ENCODE measurements around the gene PPIF. TPM values are rescaled to one million over a fixed set of nuclear protein-coding genes. Genes with fewer than 3 reads are reported as not detected.

PPIF gene
- total RNA-seq, 1 experiment from 2014 or later = 58.3 TPM

- no peak for DNase-seq (ENCODE audit: low spot score)
Measured at GRCh38 chr10:79386637-79387465, 39.6 kb downstream of the PPIF start.

GRCh38 chr10:79387466-79387973, 40.3 kb downstream of the PPIF start:
- no peak for DNase-seq (ENCODE audit: low spot score)

DNA sequence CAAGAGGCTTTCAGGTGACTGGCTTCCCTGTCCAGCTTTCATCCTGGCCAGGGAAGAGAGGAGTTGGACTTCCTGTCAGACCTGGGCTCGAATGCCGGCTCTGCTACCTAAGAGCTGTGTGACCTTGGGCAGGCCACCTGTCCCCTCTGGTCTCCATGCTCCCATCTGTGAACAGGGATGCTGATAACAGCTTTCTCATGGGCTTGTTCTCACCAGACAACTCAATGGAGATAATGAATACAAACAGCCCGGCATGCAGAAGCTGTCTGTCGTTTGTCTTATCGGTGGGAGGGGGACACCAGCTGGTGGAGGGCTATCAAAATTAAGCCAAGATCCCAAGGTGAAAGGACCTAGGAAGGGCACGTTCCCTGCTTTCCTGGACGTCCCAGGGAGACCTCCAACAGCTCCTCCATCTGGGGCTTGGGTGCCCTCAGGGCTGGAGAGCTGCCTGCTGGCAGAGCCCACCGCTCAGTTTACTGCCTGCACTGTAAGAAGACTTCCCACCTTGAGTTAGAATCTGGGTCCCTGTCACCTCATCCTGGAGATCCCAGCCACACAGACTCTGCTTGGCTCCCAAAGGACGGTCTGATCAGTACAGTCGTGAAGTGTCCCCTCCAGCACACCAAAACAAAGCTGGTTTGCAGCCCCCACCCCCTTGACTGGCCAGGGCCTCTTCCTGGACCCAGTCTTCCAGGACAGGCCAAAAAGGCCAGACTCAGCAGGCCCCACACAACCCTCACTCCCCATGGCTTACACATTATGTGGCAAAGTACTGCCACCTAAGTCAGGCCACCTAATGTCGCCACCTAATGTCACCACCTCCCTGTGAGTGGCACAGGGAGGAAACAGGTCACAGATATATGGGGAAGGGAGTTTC, 40.9 kb downstream of the PPIF start:
- no peak for DNase-seq (ENCODE audit: low spot score)

GRCh38 chr10:79390057-79390456, 42.8 kb downstream of the PPIF start:
- DNase-seq (ENCODE audit: low spot score) = no peak

DNA sequence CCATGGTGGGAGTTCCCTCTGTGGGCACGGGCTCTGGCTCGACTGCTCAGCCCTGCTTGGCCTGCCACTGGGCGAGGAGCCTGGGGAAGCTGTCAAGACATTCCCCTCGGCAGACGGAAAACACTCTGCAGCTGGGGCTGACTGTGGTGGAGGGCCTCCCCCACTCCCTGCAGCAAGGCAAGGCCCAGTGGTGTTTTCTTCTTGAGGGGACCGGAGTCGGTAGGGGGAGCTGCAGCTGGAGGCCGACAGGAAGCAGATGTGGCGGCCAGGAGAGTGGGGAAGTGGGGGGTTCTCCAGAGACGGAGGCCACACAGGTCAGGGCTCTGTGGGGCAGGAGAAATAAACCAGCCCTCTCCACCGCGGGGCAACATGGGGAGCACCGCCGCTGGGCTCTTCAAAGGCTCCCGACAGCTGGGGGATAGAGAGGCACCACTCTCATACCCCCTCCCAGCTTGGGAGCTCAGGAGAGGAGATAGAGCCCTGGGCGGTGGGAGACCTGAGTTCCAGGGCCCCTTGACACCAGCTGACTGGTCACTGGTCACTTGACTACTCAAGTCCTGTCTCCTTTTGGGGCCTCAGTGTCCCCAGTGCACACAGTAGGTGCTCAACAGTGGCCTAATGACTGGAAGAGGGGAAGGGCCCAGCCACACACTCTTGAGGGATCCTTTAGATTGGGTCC, 43.4 kb downstream of the PPIF start:
- DNase-seq (ENCODE audit: low spot score) = no peak

GRCh38 chr10:79391231-79392019, 44.2 kb downstream of the PPIF start:
- no peak for DNase-seq (ENCODE audit: low spot score)

- DNase-seq (ENCODE audit: low spot score) = no peak
Measured at GRCh38 chr10:79392020-79392398, 44.7 kb downstream of the PPIF start.

DNA sequence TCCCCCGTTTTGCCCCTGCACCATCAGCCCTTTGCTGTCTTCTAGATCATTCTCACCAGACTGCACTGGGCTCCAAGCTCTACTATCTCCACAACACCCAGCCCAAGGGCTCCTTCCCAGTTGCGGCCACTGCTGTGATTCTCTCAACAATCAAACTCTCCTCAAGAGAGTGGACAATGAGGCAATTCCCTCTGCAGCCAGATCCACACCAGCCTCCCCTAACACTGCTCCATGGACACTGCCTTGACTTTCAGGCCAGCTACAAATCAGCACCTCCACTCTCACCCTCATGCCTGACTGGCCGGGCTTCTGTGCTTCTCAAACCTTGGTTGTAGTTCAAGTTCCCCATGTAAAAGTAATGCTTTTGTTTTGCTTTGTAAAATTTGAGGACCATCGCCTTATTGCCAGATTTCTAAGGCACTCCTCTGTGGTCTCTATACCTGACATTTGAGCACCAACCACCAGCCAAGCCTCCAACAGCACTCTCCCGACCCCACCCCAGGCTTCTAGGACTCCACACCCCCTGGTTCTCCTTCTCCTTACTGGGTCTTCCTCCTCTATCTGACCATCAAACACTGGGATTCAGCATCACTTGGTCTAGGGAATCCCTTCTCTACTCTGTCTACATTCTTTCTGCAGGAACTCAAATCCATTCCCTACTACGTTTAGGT, 45.4 kb downstream of the PPIF start:
- DNase-seq (ENCODE audit: low spot score) = no peak

DNA sequence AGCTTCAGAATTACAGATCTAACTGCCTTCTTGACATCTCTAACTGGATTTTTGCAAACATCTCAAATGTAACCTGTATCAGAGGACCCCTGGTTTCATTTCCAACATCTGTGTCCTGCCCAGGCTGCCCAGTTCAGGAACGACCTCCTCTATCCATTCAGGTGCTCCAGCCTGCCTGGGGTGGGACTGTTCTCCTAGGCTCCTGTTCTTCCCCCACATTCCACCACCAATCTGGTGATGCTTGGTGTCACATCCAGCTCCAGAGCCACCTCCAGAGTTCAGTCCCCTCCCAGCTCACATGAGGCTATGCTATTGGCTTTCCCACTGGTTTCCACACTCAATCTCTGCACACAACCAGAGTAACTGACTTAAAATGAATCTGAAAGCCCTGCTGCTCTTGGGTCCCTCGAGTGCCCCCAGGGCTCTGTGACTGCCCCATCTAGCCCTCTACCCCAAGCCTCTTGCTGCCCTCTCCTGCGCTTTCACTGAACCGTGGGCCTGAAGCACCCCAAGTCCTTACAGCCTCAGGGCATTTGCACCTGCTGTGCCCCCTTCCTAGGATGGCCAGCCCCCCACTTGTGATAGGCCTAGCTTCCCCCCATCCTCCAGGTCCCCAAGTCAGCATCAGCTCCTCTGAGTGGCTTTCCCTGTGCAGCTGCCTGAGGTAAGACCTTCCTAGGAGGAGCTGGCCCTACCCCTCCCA, 46.1 kb downstream of the PPIF start:
- no peak for DNase-seq (ENCODE audit: low spot score)

DNA sequence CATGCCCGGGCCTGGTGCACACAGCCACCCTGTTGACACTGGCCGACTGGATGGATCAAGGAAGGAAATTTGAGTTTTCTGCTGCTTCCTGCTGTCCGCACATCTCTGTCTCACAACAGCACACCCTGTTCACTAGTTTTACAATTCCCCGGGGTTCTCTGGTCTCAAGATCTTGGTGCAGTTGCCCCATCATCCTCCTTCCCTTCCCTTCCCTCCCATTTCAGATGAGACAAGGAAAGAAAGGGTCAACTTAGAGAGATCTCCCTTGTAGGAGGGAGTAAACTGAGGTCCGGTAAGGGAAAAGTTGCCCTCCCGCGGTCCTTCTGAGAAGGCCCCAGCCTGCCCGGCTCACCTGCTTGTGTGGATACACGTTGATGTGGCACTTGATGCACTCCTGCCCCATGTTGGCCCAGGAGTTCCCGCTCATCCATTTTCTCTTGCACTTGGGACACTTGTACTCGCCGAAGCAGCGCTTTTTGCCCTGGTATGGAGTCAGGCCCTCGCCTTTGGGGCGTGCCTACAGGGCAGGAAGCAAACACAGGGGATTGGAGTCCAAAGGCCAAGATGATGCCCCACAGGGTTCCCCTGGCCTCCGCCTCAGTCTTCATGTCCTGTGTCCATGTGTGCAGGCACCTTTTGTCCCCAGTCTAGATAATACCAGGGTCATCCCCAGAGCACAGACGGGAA, 46.8 kb downstream of the PPIF start:
- DNase-seq (ENCODE audit: low spot score) = no peak

DNA sequence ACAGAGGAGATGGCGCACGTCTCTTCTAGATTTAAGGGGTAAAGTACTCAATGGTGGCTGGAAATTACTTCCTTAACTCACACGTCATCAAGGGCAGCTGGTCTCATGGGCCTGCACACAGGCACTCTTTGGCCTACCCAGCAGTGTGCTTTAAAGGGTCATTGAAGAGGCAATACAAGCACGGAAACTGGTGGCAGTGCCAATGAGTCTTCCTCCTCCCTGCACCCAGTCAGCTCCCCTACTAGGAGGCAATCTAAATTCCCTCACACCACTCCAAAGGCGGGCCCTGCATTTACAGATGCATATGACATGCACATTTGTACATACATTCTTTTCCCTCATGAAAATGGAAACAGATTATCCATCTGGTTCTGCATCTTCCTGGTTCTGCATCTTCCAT, 47.4 kb downstream of the PPIF start:
- DNase-seq (ENCODE audit: low spot score) = no peak

DNA sequence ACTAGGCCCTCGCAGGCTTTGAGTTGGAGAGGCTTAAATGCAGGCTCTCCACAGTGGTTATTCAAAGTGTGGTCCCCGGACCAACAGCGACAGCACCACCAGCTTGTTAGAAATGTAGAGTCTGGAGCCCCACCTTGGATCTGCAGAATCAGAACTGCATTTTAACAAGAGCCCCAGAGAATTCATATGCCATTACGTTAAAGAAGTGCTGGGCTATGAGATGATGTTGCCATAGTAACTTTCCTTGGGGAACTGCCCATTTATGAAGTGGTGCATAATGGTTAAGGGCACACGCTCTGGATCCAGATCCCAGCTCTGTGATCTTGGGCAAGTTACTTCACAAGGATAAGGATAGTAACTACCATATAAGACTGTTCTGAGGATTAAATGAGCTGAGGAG, 49.3 kb downstream of the PPIF start:
- no peak for DNase-seq (ENCODE audit: low spot score)

DNA sequence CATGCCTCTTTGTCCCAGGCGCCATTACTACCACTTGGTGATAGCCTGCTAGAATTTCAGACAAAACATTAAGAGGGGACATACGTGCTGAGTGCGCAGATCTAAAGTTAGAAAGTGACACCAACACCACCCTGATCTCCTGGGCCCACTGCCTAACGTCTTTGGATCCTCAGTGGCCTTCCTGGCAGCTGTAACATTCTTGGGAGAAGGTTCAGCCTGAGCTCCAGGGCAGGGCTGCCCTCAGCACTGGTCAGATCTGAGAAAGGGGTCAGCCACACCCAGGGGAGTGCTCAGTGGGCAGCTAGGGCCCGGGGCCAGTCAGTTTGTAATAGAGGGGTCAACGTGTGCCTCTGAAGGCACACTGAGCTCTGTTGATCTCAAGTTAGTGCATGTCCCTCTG, 49.8 kb downstream of the PPIF start:
- no peak for DNase-seq (ENCODE audit: low spot score)

DNA sequence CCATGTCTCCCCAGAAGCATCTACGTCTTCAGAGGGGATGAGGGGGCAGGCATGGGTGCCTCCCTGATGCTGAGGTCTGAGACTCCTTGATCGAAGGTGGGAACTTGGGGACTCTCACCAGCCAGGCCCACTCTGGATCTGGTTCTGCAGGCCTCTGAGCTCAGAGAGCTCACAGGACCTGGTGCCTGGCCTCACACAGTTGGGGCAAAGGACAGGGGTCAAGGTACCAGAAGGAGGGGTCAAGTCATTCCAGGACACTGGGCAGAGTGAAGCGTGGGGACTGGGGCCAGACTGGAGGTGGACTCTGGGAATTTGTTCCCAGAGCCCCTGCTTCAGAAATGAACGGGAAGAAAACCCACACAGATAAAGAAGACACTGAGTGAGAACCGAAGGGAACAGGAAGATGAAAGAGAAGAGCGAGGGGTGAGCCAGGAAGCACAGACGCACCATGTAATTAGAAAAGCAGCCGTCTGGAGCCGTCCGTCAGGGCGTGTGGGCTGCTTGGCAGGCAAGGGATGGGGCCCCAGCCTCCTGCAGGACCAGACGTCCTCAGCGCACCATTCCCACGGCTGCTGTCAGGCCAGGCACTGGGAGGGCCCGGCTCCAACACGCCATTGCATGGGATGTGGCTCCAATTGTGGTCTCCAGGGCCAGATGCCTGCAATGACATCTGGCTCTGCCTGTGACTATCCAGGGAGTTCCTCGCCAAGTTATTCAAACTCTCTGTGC, 50.5 kb downstream of the PPIF start:
- DNase-seq (ENCODE audit: low spot score) = no peak

DNA sequence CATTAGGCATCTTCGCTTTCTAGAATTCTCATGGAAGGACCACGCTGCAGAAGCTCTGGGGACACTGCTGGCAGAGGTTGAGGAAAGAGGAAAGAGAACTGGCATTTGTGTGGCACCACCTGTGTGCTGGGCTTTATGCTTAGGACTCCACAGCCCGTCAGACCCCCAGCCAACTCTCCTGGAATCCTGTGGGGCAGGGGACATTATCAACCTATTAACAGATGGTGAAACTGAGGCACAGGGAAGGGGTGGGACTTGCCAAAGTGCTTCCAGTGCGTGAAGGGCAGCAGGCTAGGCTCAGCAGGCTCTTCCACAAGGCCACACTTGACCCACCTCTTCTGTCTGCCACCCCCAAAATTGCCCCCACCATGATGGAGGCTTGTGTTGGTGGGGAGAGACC, 51.4 kb downstream of the PPIF start:
- no peak for DNase-seq (ENCODE audit: low spot score)

DNA sequence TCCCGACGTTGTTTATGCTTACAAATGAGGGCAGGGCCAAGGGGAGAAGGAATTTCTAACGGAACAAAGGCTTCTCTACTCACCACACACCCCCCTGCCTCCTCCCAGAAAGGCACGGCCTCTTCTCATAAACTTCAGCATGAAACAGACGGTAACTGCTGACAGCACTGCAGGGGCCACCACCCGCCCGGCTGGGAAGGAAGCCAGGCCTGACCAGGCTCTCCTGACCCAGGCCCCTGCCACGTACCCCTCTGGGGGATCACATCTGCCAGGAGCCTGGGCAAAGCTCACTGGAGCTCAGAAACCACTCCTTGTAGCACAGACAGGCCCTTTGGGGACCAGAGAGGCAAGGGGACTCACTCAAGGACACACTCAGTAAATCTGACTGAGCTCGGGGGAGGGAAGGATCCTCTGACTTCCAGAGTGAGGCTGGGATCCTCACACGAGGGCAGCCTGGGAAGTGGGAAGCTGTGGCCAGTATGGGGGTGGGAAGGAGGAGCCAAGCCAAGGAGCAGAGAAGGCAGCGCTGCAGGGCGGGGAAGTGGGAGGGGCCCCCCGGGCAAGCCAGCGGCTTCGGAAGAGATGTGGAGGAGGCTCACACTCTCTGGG, 52.1 kb downstream of the PPIF start:
- peak; percentile 53 for DNase-seq (ENCODE audit: low spot score)

- peak; percentile 51 for DNase-seq (ENCODE audit: low spot score)
Measured at GRCh38 chr10:79400146-79401004, 53.1 kb downstream of the PPIF start.

Data from HT-29 (cell line).